Activated CD8-positive, alpha-beta T cell treated with anti-CD3 and anti-CD28 coated beads, Interleukin-2, amount 10 ng/mL, durations not matched to agents 7 days and 5 days (primary cell): ENCODE measurements around the gene ALPK1. TPM values are rescaled to one million over a fixed set of nuclear protein-coding genes. Genes with fewer than 3 reads are reported as not detected.

Source experiments
- total RNA-seq, 2 experiments: library from RNA; stranded (reverse); gene quantifications; one replicate each; pipeline ENCODE4 v1.2.3, GENCODE V29; 2021

ALPK1 gene
- total RNA-seq, 2 experiments from 2014 or later, result 11.8 to 14.1 TPM

Other genes with a start within 250 kb of the ALPK1 start
- 1 to 10 TPM; 1.2 to 1.3 TPM for gene FAM241A, start 151.9 kb upstream of the ALPK1 start, total RNA-seq
- gene AP1AR, start 65.6 kb upstream of the ALPK1 start, total RNA-seq, result 10 to 100 TPM; 10.9 to 13.0 TPM
- gene TIFA, start 11.5 kb upstream of the ALPK1 start, total RNA-seq, result 10 to 100 TPM; 23.8 to 24.4 TPM
- not detected for gene NEUROG2, start 218.8 kb downstream of the ALPK1 start, total RNA-seq